ENCODE results near the gene BBOX1. TPM values are rescaled to one million over a fixed set of nuclear protein-coding genes. Genes with fewer than 3 reads are reported as not detected.

BBOX1 gene
- total and polyA plus RNA-seq, 4 donors, result 2.8 to 18.4 (median 9.0) TPM

DNA sequence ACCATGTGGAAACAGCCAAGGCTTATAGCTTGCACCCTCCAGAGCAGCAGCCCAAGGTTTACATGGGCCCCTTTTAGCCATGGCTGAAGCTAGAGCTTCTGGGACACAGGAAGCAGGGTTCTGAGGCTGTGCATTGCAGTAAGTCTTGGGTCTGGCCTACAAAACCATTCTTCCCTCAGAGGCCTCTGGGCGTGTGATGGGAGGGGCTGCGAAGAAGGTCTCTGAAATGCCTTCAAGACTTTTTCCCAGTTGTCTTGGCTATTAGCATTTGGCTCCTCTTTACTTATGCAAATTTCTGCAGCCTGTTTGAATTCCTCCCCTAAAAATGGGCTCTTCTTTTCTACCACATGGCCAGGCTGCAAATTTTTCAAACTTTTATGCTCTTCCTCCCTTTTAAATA, 109.5 kb downstream of the BBOX1 start:
- no peaks in the 10 kb centered on the region for H3K4me1 ChIP-seq (ENCODE audit: control insufficient read depth in 4 of 4, insufficient read depth in 4 of 4, low read length in 3 of 4)
- DNase-seq (ENCODE audit: low spot score), result no peak
- WGBS, result 99% methylated on average over 2 of the region's 2 CpGs
- no peak for TF ChIP-seq YY1 (IDR thresholded peaks at IDR 0.05)
- no peak for TF ChIP-seq MAX (IDR thresholded peaks at IDR 0.05)
- TF ChIP-seq FOXA2 (IDR thresholded peaks at IDR 0.05), result no peak
- TF ChIP-seq, protein P1, sequence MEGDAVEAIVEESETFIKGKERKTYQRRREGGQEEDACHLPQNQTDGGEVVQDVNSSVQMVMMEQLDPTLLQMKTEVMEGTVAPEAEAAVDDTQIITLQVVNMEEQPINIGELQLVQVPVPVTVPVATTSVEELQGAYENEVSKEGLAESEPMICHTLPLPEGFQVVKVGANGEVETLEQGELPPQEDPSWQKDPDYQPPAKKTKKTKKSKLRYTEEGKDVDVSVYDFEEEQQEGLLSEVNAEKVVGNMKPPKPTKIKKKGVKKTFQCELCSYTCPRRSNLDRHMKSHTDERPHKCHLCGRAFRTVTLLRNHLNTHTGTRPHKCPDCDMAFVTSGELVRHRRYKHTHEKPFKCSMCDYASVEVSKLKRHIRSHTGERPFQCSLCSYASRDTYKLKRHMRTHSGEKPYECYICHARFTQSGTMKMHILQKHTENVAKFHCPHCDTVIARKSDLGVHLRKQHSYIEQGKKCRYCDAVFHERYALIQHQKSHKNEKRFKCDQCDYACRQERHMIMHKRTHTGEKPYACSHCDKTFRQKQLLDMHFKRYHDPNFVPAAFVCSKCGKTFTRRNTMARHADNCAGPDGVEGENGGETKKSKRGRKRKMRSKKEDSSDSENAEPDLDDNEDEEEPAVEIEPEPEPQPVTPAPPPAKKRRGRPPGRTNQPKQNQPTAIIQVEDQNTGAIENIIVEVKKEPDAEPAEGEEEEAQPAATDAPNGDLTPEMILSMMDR (IDR thresholded peaks at IDR 0.05; ENCODE audit: low read depth, low read length, missing input control), result no peak
- TF ChIP-seq SP1 (IDR thresholded peaks at IDR 0.05), result no peak
- no peak for TF ChIP-seq RXRA (IDR thresholded peaks at IDR 0.05)
- TF ChIP-seq, protein P2, sequence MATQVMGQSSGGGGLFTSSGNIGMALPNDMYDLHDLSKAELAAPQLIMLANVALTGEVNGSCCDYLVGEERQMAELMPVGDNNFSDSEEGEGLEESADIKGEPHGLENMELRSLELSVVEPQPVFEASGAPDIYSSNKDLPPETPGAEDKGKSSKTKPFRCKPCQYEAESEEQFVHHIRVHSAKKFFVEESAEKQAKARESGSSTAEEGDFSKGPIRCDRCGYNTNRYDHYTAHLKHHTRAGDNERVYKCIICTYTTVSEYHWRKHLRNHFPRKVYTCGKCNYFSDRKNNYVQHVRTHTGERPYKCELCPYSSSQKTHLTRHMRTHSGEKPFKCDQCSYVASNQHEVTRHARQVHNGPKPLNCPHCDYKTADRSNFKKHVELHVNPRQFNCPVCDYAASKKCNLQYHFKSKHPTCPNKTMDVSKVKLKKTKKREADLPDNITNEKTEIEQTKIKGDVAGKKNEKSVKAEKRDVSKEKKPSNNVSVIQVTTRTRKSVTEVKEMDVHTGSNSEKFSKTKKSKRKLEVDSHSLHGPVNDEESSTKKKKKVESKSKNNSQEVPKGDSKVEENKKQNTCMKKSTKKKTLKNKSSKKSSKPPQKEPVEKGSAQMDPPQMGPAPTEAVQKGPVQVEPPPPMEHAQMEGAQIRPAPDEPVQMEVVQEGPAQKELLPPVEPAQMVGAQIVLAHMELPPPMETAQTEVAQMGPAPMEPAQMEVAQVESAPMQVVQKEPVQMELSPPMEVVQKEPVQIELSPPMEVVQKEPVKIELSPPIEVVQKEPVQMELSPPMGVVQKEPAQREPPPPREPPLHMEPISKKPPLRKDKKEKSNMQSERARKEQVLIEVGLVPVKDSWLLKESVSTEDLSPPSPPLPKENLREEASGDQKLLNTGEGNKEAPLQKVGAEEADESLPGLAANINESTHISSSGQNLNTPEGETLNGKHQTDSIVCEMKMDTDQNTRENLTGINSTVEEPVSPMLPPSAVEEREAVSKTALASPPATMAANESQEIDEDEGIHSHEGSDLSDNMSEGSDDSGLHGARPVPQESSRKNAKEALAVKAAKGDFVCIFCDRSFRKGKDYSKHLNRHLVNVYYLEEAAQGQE (IDR thresholded peaks at IDR 0.05), result no peak
- no peak for TF ChIP-seq NR2F2 (IDR thresholded peaks at IDR 0.05)
- no peak for TF ChIP-seq FOXA1 (IDR thresholded peaks at IDR 0.05)
- no peak for TF ChIP-seq ZBTB33 (IDR thresholded peaks at IDR 0.05)
- TF ChIP-seq GABPA (IDR thresholded peaks at IDR 0.05 in 1 of 2, conservative IDR thresholded peaks at IDR 0.05 in 1 of 2), result no peak
- TF ChIP-seq HNF4A (conservative IDR thresholded peaks at IDR 0.05), result no peak
- no peak for TF ChIP-seq RAD21 (IDR thresholded peaks at IDR 0.05)
- TF ChIP-seq, protein P3, sequence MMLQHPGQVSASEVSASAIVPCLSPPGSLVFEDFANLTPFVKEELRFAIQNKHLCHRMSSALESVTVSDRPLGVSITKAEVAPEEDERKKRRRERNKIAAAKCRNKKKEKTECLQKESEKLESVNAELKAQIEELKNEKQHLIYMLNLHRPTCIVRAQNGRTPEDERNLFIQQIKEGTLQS (IDR thresholded peaks at IDR 0.05), result no peak
- TF ChIP-seq JUND (IDR thresholded peaks at IDR 0.05), result no peak
- TF ChIP-seq TAF1 (conservative IDR thresholded peaks at IDR 0.05), result no peak
- no peak overlapping the region for H3K9ac ChIP-seq (ENCODE audit: low read depth in 1 of 2, low read length in 2 of 2)
- no peaks in the 10 kb centered on the region for H3K36me3 ChIP-seq (ENCODE audit: control insufficient read depth in 4 of 4, insufficient read depth in 3 of 4, low read depth in 1 of 4, low read length in 3 of 4)
- H3K4me3 ChIP-seq (ENCODE audit: low read depth in 1 of 3, low read length in 3 of 3), result no peak overlapping the region
- H3K9me3 ChIP-seq (ENCODE audit: control insufficient read depth in 4 of 4, low read length in 3 of 4), result no peaks in the 10 kb centered on the region
- no peaks in the 10 kb centered on the region for H3K27me3 ChIP-seq (ENCODE audit: control insufficient read depth in 4 of 4, insufficient read depth in 4 of 4, low read length in 3 of 4)
- no peak overlapping the region for H3K27ac ChIP-seq (ENCODE audit: low read depth in 1 of 2, low read length in 2 of 2)

DNA sequence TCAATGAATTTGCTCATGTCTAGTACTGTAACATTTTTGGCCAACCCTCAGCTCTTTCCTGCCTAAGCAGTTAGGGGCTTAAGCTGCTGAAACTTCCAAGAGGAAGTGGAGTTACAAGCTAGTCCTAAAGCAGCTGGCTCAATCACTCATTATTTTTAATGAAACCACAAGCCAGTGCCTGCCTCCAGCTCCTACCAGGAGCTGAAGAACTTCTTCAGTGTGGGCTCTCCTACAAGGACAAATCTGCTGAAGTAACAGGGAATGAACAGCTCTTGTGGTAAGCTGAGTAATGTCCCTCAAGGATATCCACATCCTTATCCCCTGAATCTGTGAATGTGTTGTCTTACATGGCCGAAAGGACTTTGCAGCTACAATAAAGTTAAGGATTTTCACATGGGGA, 112.5 kb downstream of the BBOX1 start:
- no peaks in the 10 kb centered on the region for H3K36me3 ChIP-seq (ENCODE audit: control insufficient read depth in 4 of 4, insufficient read depth in 3 of 4, low read depth in 1 of 4, low read length in 3 of 4)
- H3K4me3 ChIP-seq (ENCODE audit: low read depth in 1 of 3, low read length in 3 of 3), result no peak overlapping the region
- H3K9ac ChIP-seq (ENCODE audit: low read depth in 1 of 2, low read length in 2 of 2), result no peak overlapping the region
- no peaks in the 10 kb centered on the region for H3K4me1 ChIP-seq (ENCODE audit: control insufficient read depth in 4 of 4, insufficient read depth in 4 of 4, low read length in 3 of 4)
- TF ChIP-seq NR2F2 (IDR thresholded peaks at IDR 0.05) (no peak), SP1 (IDR thresholded peaks at IDR 0.05) (no peak), FOXA1 (IDR thresholded peaks at IDR 0.05) (no peak), ZBTB33 (IDR thresholded peaks at IDR 0.05) (no peak), MAX (IDR thresholded peaks at IDR 0.05) (no peak), RAD21 (IDR thresholded peaks at IDR 0.05) (no peak), JUND (IDR thresholded peaks at IDR 0.05) (no peak), GABPA (IDR thresholded peaks at IDR 0.05 in 1 of 2, conservative IDR thresholded peaks at IDR 0.05 in 1 of 2) (no peak)
- no peaks in the 10 kb centered on the region for H3K27me3 ChIP-seq (ENCODE audit: control insufficient read depth in 4 of 4, insufficient read depth in 4 of 4, low read length in 3 of 4)
- DNase-seq (ENCODE audit: low spot score), result no peak
- 87% methylated on average over 1 of the region's 1 CpG for WGBS
- H3K27ac ChIP-seq (ENCODE audit: low read depth in 1 of 2, low read length in 2 of 2), result no peak overlapping the region
- no peaks in the 10 kb centered on the region for H3K9me3 ChIP-seq (ENCODE audit: control insufficient read depth in 4 of 4, low read length in 3 of 4)

Measured in liver (tissue), 9 donors.